IgD-negative memory B cell (primary cell): Measurements from ENCODE around the gene PDE9A. TPM values are rescaled to one million over a fixed set of nuclear protein-coding genes. Genes with fewer than 3 reads are reported as not detected.

ENCODE experiments used
- H3K27ac Mint-ChIP-seq, 3 donors: one replicate each; pipeline ENCODE4 v1.8.0; 2020 to 2022; ENCODE audit warnings: mild to moderate bottlenecking in 3 of 3, mixed read lengths in 3 of 3, moderate library complexity in 1 of 3
- H3K27me3 Mint-ChIP-seq: one replicate; pipeline ENCODE4 v1.8.0; 2021; ENCODE audit warnings: mixed read lengths
- H3K36me3 Mint-ChIP-seq: one replicate; pipeline ENCODE4 v1.8.0; 2020; ENCODE audit warnings: mild to moderate bottlenecking, mixed read lengths
- H3K4me1 Mint-ChIP-seq, 3 donors: one replicate each; pipeline ENCODE4 v1.8.0; 2020 to 2022; ENCODE audit warnings: mixed read lengths in 3 of 3, mild to moderate bottlenecking in 1 of 3
- H3K4me3 Mint-ChIP-seq, 4 donors: one replicate each; pipeline ENCODE4 v1.8.0; 2020 to 2022; ENCODE audit warnings: mild to moderate bottlenecking in 4 of 4, mixed read lengths in 4 of 4, moderate library complexity in 3 of 4
- H3K9me3 Mint-ChIP-seq, 3 donors: one replicate each; pipeline ENCODE4 v1.8.0; 2020 to 2021; ENCODE audit warnings: mixed read lengths in 3 of 3, mild to moderate bottlenecking in 1 of 3
- polyA plus RNA-seq: library from polyadenylated mRNA; unstranded; fragments of 300-500 nt; fragmentation: Illumina TruSeq; gene quantifications from one replicate; pipeline ENCODE4 v1.2.3, GENCODE V29; 2021

The PDE9A gene
- polyA plus RNA-seq, 1 donor from 2014 or later, result not detected

- H3K27ac Mint-ChIP-seq, result no peak overlapping the region
- peaks cover 17% of the 10 kb centered on the region for H3K27me3 Mint-ChIP-seq
- no peaks in the 10 kb centered on the region for H3K36me3 Mint-ChIP-seq
- H3K4me1 Mint-ChIP-seq, result peaks cover 0 to 4% (median 0%) of the 10 kb centered on the region in 3 donors
- no peaks in the 10 kb centered on the region for H3K9me3 Mint-ChIP-seq
- H3K4me3 Mint-ChIP-seq, result no peak overlapping the region
Observed at GRCh38 chr21:42820616-42821465, 167.4 kb downstream of the PDE9A start.

Other genes with a start within 250 kb of the PDE9A start
- gene UBASH3A, start 249.7 kb upstream of the PDE9A start, polyA plus RNA-seq, result 1.6 TPM
- not detected for gene RSPH1, start 157.4 kb upstream of the PDE9A start, polyA plus RNA-seq
- 14.8 TPM for gene SLC37A1, start 139.8 kb upstream of the PDE9A start, polyA plus RNA-seq
- 13.9 TPM for gene WDR4, start 225.9 kb downstream of the PDE9A start, polyA plus RNA-seq
- gene NDUFV3, start 239.7 kb downstream of the PDE9A start, polyA plus RNA-seq, result 17.4 TPM